Hepatocyte (in vitro differentiated cells): ENCODE results near the gene APBB2. TPM values are rescaled to one million over a fixed set of nuclear protein-coding genes. Genes with fewer than 3 reads are reported as not detected.

Source experiments
- DNase-seq: peaks from one replicate; pipeline ENCODE4 v3.0.0-alpha.2; 2016; ENCODE audit warnings: low spot score
- H2AFZ ChIP-seq: fragments of 200-600 bp; sonication (generic); 2 replicates; pipeline ENCODE4 v1.6.0; 2016; ENCODE audit warnings: antibody characterized with exemption, mild to moderate bottlenecking
- H3K27ac ChIP-seq: fragments of 200-600 bp; sonication (generic); 2 replicates; pipeline ENCODE4 v1.5.1; 2016; ENCODE audit warnings: mild to moderate bottlenecking
- H3K27me3 ChIP-seq: fragments of 200-600 bp; sonication (generic); 2 replicates; pipeline ENCODE4 v1.6.1; 2016
- H3K36me3 ChIP-seq: fragments of 200-600 bp; sonication (generic); replicated peaks from 2 replicates; pipeline ENCODE4 v1.5.1; 2016; ENCODE audit warnings: low read depth; ENCODE audit not compliant: insufficient read depth
- H3K4me1 ChIP-seq: fragments of 200-600 bp; sonication (generic); 2 replicates; pipeline ENCODE4 v1.5.1; 2016; ENCODE audit warnings: mild to moderate bottlenecking, moderate library complexity; ENCODE audit not compliant: insufficient read depth
- H3K4me2 ChIP-seq: fragments of 200-600 bp; sonication (generic); 2 replicates; pipeline ENCODE4 v1.6.0; 2016
- H3K4me3 ChIP-seq: fragments of 200-600 bp; sonication (generic); 2 replicates; pipeline ENCODE4 v1.5.1; 2016; ENCODE audit warnings: mild to moderate bottlenecking
- H3K79me2 ChIP-seq: fragments of 200-600 bp; sonication (generic); 2 replicates; pipeline ENCODE4 v1.6.0; 2017; ENCODE audit warnings: mild to moderate bottlenecking
- H3K9me2 ChIP-seq: fragments of 200-600 bp; sonication (generic); replicated peaks from 2 replicates; pipeline ENCODE4 v1.6.0; 2017; ENCODE audit warnings: mild to moderate bottlenecking; ENCODE audit not compliant: insufficient read depth
- H3K9me3 ChIP-seq: fragments of 200-600 bp; sonication (generic); 2 replicates; pipeline ENCODE4 v1.5.1; 2016; ENCODE audit warnings: low read depth, mild to moderate bottlenecking
- H4K20me1 ChIP-seq: fragments of 200-600 bp; sonication (generic); 2 replicates; pipeline ENCODE4 v1.6.0; 2016; ENCODE audit warnings: mild to moderate bottlenecking; ENCODE audit not compliant: insufficient read depth, poor library complexity, severe bottlenecking
- EZH2 ChIP-seq: fragments of 200-600 bp; sonication (generic); IDR thresholded peaks from 2 replicates; pipeline ENCODE4 v1.6.1; 2016; ENCODE audit warnings: antibody characterized with exemption, mild to moderate bottlenecking, borderline replicate concordance
- EZH2phosphoT487 ChIP-seq: fragments of 200-600 bp; sonication (generic); IDR thresholded peaks from one replicate; pipeline ENCODE4 v1.6.1; 2018; ENCODE audit warnings: antibody characterized with exemption, mild to moderate bottlenecking, low read depth, moderate library complexity; ENCODE audit not compliant: unreplicated experiment, severe bottlenecking
- WGBS: methylation state at CpG from one replicate; pipeline ENCODE4 v1.1.6; 2016; ENCODE audit warnings: low lambda C conversion rate; ENCODE audit errors: missing lambda C conversion rate; 5-methylcytosine and 5-hydroxymethylcytosine counted together
- polyA plus RNA-seq: library from polyadenylated mRNA; unstranded; fragments of >200 nt; fragmentation: Nextera tagmentation; extraction: Ambion mirVana; gene quantifications from 2 replicates; pipeline ENCODE4 v1.2.1, GENCODE V29; 2016
- total RNA-seq: library from RNA; depleted of rRNA; stranded (reverse); fragments of >200 nt; gene quantifications from 2 replicates; pipeline ENCODE4 v1.2.3, GENCODE V29; 2014
- TF ChIP-seq, protein P1 (sequence below): fragments of 200-600 bp; sonication (generic); IDR thresholded peaks from 2 replicates; pipeline ENCODE4 v1.5.1; 2016; ENCODE audit warnings: antibody characterized with exemption, mild to moderate bottlenecking; ENCODE audit not compliant: poor library complexity

The APBB2 gene
- total and polyA plus RNA-seq, 2 experiments from 2014 or later, result 23.4 to 47.5 TPM

DNA sequence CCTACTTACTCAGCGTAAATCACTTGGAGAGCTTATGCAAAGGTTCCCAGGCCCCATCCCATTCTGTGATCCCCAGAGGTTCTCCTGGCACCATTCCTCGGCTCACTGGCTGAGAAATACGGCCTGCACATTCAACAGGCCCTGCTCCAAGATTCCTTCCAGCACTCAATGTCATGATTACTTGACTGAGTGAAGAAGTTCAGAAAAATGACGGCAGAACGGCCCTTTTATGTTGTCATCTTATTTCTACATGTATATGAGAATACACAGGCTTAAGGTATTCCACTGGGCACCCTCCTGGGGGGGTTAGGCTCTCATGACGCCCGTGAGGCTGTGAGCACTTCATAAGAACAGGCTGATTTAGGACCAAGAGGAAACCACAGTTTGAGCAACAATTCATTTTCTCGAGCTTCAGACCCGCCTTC lies 274.0 kb downstream of the APBB2 start:
- Histone ChIP-seq H3K4me1 (no peaks in the 10 kb centered on the region), H3K9me3 (no peaks in the 10 kb centered on the region)

DNA sequence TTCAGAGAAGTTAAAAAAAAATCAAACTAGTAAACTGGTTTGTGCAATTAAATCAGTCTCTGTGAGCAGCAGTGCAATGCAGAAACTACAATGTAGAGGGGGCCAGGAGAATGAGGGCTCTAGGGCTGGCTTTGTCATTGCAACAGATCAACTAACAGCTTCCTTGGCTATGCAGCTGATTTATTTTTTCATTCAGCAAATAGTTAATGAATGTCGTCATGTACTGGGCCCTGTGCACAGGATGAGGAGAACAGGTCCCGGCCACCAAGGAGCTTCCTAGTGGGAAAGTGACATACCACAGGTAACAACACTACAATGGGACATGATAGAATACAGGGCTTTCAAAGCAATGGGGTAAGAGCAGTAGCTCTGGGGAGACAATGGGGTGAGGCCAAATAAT lies 274.5 kb downstream of the APBB2 start:
- no peaks in the 10 kb centered on the region for H3K9me3 ChIP-seq
- no peaks in the 10 kb centered on the region for H4K20me1 ChIP-seq
- no peaks in the 10 kb centered on the region for H3K36me3 ChIP-seq
- H3K4me3 ChIP-seq, result no peak overlapping the region
- H3K27ac ChIP-seq, result no peak overlapping the region
- H3K27me3 ChIP-seq, result no peaks in the 10 kb centered on the region
- WGBS, result 93% methylated on average over 2 of the region's 2 CpGs
- H3K4me1 ChIP-seq, result no peaks in the 10 kb centered on the region
- no peak overlapping the region for H2AFZ ChIP-seq
- H3K4me2 ChIP-seq, result no peak overlapping the region
- H3K79me2 ChIP-seq, result no peaks in the 10 kb centered on the region
- TF ChIP-seq EZH2, result no peak
- TF ChIP-seq, protein P1, sequence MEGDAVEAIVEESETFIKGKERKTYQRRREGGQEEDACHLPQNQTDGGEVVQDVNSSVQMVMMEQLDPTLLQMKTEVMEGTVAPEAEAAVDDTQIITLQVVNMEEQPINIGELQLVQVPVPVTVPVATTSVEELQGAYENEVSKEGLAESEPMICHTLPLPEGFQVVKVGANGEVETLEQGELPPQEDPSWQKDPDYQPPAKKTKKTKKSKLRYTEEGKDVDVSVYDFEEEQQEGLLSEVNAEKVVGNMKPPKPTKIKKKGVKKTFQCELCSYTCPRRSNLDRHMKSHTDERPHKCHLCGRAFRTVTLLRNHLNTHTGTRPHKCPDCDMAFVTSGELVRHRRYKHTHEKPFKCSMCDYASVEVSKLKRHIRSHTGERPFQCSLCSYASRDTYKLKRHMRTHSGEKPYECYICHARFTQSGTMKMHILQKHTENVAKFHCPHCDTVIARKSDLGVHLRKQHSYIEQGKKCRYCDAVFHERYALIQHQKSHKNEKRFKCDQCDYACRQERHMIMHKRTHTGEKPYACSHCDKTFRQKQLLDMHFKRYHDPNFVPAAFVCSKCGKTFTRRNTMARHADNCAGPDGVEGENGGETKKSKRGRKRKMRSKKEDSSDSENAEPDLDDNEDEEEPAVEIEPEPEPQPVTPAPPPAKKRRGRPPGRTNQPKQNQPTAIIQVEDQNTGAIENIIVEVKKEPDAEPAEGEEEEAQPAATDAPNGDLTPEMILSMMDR, result no peak
- no peak for TF ChIP-seq EZH2phosphoT487
- DNase-seq, result no peak
- H3K9me2 ChIP-seq, result no peaks in the 10 kb centered on the region

More for the DNA sequence above, 274.0 kb downstream of the APBB2 start:
- Histone ChIP-seq H4K20me1 (no peaks in the 10 kb centered on the region), H3K4me2 (no peak overlapping the region), H2AFZ (no peak overlapping the region), H3K36me3 (no peaks in the 10 kb centered on the region), H3K9me2 (no peaks in the 10 kb centered on the region), H3K79me2 (no peaks in the 10 kb centered on the region), H3K4me3 (no peak overlapping the region), H3K27ac (no peak overlapping the region), H3K27me3 (no peaks in the 10 kb centered on the region)
- no peak for DNase-seq
- WGBS, result 89% methylated on average over 9 of the region's 9 CpGs
- TF ChIP-seq, protein P1, result no peak
- TF ChIP-seq EZH2, result no peak
- TF ChIP-seq EZH2phosphoT487, result no peak

DNA sequence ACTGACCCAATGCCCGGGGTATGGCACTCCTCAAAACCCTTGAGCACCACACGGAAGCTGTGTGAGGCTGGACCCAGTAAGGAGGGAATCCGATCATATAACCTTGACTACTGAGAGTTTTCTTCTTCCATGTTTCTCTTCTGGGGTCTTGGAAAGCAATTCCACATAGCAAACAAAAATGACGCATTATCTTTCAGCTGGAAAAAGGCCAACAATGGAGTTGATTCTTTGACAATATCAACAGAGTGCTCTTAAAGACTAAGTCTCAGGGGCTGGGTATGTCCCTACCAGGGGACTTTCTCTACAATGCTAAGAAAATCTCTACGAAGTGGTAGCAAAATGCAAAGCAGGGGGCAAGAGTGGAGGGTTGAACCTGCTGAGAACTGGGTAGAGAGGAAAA lies 276.0 kb downstream of the APBB2 start:
- H3K4me1 ChIP-seq, result no peaks in the 10 kb centered on the region
- H3K27me3 ChIP-seq, result no peaks in the 10 kb centered on the region
- H3K9me3 ChIP-seq, result no peaks in the 10 kb centered on the region
- no peaks in the 10 kb centered on the region for H3K36me3 ChIP-seq
- H2AFZ ChIP-seq, result no peak overlapping the region
- no peak overlapping the region for H3K27ac ChIP-seq
- H3K4me2 ChIP-seq, result no peak overlapping the region
- 91% methylated on average over 5 of the region's 5 CpGs for WGBS
- no peak for DNase-seq
- H3K4me3 ChIP-seq, result no peak overlapping the region
- H3K9me2 ChIP-seq, result no peaks in the 10 kb centered on the region
- H3K79me2 ChIP-seq, result no peaks in the 10 kb centered on the region
- no peaks in the 10 kb centered on the region for H4K20me1 ChIP-seq
- TF ChIP-seq EZH2phosphoT487 (no peak), EZH2 (no peak)
- TF ChIP-seq, protein P1, result no peak

DNA sequence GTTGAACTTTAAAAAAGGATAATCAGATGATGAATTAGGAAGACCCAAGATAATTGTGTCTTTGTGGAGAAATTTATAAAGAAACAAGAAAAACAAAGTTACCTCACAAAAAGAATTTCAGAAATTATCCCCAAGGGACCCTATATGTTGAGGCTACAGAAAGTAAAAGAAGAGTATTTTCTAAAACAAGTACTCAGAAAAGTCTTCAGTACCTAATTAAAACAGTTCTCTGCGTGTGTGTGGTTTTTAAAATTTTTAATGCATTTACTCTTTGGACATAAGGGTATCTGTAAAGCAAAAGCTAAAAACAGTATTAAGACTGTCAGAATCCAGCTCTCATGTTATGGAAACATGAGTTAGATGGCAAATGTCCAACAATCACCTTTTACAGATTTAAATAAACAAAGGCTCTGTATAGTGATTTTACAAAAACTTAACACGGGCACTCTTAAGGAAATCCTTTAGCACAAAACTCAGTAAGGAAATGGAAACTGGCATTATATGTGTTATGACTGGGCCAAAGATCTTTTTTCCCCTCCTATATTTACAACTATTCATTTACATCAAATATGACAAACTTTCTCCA lies 277.1 kb downstream of the APBB2 start:
- 73% methylated on average over 2 of the region's 2 CpGs for WGBS
- no peaks in the 10 kb centered on the region for H3K27me3 ChIP-seq
- H3K79me2 ChIP-seq, result no peaks in the 10 kb centered on the region
- H4K20me1 ChIP-seq, result no peaks in the 10 kb centered on the region
- H3K36me3 ChIP-seq, result no peaks in the 10 kb centered on the region
- H3K4me1 ChIP-seq, result no peaks in the 10 kb centered on the region
- H3K4me3 ChIP-seq, result no peak overlapping the region
- no peak overlapping the region for H3K4me2 ChIP-seq
- DNase-seq, result no peak
- H3K9me2 ChIP-seq, result no peaks in the 10 kb centered on the region
- no peak overlapping the region for H3K27ac ChIP-seq
- no peaks in the 10 kb centered on the region for H3K9me3 ChIP-seq
- H2AFZ ChIP-seq, result no peak overlapping the region
- TF ChIP-seq EZH2 (no peak), EZH2phosphoT487 (no peak)
